GM21825 (cell line): Measurements from ENCODE around the gene CRISP1.
"Not testable (repeated sequence)": the region's sequence is repeated elsewhere in the genome, so short reads cannot be mapped to it uniquely, and the experiment has no call there.

Experiments
- ATAC-seq: cut with Tn5 transposase; IDR thresholded peaks from one replicate; pipeline ENCODE4 v1.9.1; 2021; ENCODE audit warnings: mild to moderate bottlenecking, moderate library complexity; ENCODE audit not compliant: unreplicated experiment

Gene CRISP1, protein sequence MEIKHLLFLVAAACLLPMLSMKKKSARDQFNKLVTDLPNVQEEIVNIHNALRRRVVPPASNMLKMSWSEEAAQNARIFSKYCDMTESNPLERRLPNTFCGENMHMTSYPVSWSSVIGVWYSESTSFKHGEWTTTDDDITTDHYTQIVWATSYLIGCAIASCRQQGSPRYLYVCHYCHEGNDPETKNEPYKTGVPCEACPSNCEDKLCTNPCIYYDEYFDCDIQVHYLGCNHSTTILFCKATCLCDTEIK

DNA sequence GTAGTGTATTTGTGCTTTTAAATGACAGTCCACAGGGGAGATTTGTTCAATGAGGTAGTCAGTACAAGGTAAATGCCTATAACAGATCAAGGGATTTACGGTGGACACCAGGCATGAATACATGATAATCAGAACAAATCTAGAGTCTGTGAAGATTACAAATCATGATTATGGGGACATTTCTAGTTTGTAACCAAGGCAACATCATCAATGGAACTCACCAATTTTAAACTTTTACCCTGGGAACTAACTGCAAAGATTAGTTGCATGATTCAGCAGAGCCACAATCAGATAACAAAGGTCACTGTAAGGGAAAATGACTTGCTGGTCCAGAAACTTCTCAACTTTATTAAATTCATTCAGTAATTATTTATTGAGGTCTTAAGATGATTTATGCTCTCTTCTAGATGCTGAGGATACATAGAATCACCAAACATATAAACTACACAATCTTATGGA lies at the start of gene CRISP1:
Gene CRISP1, minus strand, starts transcription at position 51 of the 459 bp plus-strand sequence. CDS start 9,135 bp downstream, outside the sequence.
- no peak for ATAC-seq

DNA sequence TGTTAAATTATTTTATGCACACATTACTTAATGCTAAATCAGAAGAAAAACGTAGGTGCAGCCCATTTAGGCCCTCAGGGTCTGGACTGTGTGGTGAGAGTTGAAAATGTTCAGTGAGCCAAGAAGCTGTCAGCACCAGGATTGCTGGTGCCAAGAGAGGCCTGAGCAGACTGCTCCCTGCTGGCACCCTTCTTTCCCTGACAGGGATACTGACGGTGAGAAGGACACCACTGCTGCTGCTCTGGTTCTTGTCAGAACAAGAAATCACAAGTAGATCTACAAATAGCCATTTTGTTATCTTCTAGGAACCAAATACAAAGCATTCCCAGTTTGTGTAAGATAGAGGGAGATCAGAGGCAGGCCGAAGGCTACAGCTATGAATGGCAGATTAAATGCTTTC lies 48.7 kb upstream of the CRISP1 start:
- no peak for ATAC-seq

DNA sequence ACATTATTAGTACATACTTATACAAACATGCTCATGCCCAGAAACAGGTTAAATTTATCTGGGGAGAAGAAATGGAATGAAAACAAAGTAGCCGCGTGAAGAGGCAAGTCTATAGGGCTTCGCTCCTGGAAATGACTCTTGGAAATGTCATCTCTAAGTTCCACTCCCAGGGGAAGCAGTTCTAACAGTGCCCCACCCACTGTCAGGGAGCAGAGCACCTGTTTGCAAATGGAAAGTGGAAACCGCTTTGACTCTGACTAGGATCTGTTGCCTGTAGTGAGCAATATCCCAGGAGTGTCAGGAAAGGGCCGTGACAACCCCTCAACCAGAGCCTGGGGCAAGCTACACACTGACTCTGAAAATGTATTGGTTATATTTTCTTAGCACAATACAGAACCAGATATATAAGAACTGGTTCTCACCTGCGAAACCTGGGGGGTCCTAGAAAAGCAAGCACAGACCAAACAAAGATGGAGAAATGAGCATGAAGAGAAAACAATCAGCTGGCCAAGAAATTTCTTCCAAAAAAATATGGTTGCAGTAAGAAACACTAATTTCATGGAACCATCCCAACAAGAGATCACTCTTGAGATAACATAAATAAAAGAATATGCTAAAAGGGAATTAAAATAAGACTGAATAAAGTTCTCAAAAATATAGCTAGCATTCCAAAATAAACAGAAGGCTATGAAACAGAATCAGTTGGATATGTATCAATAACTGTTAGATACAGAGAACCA lies 47.5 kb upstream of the CRISP1 start:
- ATAC-seq, result no peak

DNA sequence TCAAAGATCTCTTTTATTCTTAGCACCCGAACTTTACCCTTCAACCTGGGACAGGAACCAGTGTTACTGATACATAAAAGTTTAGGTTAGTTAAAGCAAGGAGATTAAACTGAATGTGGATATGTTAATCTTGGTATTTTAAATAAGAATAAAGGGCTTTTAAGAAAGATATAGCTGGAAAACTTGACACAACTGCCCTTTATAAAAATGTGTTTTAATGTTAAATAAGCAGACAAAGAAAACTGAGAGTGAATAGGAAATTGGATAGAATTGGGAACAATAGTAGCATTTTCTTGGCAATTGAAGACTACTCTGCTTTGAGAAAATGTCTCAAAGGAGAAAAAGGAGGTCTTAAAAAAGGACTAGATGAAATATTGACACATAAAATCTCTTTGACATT lies 45.9 kb upstream of the CRISP1 start:
- no peak for ATAC-seq

DNA sequence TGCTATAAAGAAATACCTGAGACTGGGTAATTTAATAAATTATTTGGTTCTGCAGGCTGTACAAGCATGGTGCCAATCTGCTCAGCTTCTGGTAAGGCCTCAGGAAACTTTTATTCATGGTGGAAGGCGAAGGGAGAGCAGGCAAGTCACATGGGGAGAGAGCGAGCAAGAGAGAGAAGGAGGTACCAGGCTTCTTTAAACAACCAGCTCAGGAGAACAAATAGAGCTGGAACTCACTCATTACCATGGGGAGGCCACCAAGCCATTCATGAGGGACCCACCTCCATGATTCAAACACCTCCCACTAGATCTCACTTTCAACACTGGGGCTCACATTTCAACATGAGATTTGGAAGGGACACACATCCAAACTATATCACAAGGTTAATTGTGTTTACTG lies 44.9 kb upstream of the CRISP1 start:
- no peak for ATAC-seq

DNA sequence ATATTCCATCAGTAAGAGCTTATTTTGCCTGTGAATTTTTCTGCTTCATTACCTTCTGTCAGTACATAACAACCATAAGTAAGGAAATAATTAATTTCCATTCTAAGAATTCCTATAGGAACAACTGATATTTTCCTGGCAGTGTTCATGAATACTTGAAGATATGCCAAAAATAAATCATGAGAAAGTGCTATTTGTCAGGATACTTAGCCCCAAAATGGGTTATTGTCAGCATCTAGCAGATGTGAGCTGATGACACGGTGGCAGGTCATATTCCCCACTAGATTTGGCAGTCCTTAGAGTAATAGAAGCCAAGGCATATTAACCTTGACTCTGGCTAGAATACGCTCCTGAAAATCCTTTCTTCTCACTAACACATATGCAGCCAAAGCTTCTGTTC lies 43.2 kb upstream of the CRISP1 start:
- no peak for ATAC-seq

DNA sequence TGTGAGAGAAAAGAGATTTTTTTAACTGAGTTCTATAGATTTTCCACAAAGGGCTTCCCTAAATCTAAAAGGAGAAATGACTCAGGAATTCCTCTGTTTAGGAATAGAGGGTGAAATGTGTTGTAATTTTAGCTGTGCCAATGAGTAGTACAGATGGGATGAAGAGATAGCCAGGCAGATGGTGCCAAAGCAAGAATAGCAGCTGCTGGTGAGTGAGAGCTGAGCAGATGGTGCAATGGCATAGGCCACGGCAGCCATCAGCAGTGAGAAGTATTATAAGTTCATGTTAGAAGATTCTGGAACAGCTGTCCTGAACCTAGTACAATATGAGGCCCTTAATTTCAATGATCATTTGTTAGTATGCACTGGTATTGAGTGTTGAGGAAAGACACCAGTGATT lies 40.2 kb upstream of the CRISP1 start:
- no peak for ATAC-seq

DNA sequence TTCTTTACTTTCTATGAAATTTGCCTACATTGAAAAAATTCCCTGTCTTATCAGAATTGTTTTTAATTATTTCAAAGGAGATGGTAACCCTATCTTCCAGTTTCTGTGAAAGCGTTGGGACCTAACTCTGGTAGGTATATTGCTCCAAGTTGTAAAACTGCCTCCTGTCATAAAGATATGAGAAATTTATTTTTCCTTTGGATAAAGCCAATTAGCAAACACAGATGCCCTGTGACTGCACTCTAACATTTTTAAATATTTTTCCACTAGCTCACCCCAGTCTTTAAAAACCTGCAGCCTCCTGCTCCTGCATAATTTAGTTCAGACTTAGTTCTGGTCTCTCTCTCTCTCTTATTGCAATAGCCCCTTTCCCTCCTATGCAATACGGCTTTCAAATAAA lies 39.0 kb upstream of the CRISP1 start:
- no peak for ATAC-seq

DNA sequence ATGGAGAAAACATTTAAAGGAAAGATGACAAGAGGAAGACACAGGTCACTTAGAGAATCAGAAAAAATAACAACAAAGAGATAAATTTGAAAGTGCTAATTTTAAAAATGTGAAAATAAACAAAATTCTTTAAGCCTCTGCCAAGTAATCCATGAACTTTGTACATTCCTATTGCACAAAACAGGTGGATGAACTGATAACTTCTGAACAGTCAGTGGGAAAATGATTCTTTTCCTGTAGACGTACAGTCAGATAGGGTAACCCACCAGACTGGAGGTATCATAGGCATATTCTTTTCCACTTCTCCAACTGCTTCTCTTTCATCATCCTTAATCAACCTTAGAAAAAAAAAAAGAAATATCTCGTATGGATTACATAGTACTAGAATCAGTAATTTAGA lies 36.5 kb upstream of the CRISP1 start:
- no peak for ATAC-seq

DNA sequence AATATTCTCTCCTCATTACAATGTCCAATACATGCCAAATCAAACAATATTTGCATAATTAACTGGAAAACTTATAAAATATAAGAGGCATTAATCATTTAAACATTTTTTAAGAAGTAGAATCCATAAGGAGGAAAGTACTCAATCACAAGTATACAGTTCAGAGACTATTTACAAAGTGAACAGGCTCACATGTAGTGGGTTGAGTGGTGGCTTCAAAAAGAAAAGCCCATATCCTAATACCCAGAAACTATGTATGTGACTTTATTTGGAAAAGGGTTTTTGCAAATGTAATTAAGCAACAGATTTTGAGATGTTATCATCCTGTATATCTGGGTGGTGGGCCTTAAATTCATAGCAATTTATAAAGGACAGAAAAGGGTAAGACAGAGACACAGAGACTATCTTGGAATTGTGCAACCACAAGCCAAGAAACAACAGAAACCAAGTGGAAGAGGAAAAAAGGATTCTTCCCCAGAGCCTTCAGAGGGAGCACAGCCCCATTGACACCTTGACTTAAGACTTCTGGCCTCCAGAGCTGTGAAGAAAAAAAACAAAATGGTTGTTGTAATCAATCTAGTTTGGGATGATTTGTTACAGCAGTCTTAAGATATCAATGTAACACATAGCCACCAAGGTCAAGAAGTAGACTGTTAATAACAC lies 32.7 kb upstream of the CRISP1 start:
- no peak for ATAC-seq

DNA sequence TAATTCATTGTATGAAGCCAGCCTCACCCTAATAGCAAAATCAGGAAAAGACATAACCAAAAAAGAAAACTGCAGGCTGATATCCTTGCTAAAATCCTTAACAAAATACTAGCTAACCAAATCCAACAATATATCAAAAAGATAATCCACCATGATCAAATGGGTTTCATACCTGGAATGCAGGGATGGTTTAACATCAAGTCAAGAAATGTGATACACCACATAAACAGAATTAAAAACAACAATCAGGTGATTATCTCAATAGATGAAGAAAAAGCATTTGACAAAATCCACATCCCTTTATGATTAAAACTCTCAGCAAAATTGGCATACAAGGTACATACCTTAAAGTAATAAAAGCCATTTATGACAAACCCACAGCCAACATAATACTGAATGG lies 29.2 kb upstream of the CRISP1 start:
- not testable (repeated sequence) for ATAC-seq

DNA sequence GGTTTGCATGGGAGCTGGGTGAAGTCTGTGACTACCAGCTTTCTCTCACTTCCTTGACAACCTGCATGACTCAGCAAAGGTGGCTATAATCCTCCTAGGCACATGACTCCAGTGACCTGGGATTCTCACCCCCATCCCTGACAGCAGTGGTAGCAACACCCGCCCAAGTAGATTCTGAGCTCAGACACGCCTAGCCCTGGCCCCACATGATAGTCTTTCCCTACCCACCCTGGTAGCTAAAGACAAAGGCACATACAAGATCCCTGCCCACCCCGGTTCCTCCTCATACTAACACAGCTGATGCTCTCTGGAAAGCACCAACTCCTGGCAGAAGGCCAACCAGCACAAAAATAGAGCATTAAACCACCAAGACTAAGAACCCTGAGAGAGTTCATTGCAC lies 25.9 kb upstream of the CRISP1 start:
- ATAC-seq, result no peak

DNA sequence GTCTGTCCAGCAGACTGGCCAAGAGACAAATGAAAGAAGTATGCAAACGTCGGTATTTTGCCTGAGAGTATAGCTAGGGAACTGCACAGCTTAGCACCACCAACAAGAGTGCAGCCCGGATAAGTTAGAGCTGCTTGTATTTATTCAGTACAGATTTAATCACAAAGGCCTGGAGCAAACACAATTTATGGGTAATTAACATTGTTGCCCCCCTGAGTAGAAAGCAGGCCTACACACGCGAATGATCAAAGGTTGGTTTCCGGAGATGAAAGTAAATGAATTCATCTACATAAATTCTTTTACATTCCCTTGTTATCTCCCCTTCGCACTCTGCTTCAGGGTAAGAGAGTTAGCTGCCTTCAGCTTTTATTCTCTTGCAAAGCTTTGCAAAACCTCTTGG lies 24.7 kb upstream of the CRISP1 start:
- no peak for ATAC-seq

DNA sequence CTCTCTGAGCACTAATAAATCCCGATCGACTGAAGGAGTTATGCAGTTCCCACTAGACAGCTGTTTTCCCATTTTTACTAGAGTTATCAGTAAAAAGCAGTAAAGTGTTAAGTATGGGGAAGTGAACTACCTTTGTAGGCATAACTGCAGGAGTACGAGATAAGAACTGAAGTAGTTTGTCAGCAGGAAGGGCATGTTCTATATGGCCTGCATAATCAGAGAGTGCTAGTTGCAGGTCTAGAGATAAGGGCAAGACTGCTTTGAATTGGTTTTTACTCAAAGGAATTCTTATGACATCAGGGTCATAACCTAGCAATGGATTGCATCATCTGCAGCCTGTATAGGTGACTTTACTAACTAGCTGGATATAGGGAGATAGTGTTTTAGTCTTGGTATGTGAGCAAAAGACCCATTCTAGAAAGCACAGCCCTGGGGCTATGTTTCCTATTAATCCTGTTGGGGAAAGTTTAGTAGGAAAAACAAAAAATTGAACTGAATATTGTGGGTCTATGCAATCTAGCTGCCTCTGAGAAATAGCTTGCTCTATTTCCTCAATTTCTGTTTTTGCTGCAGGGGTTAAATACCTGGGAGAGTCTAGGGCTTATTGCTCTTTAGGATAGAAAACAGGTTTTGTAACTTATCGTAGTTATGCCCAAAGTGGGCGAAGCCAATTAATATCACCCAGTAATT lies 22.6 kb upstream of the CRISP1 start:
- no peak for ATAC-seq

DNA sequence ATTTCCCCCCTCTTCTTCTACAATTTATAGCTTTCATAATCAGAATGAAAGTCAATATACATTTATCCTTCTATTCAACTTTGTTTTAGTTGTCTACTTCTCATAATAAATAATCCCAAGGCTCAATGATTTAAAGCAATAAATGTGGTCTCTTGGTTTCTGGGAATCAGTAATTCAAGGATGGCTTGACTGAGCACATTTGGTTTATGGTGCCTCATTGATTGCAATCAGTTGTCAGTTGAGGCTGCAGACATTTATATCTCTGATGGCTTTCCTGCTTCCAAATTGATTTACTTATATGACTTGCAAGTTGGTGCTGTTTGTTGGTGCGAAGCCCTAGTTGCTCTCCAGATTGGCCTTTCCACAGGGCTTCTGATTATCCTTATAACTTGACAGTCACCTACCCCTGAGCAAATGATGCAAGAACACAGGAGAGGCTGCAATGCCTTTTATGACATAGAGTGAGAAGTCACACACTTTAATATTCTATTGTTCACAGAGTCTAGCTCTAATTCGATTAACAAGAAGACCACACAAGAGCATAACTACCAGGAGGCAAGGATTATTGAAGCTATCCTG lies 2.7 kb upstream of the CRISP1 start:
- ATAC-seq, result no peak

DNA sequence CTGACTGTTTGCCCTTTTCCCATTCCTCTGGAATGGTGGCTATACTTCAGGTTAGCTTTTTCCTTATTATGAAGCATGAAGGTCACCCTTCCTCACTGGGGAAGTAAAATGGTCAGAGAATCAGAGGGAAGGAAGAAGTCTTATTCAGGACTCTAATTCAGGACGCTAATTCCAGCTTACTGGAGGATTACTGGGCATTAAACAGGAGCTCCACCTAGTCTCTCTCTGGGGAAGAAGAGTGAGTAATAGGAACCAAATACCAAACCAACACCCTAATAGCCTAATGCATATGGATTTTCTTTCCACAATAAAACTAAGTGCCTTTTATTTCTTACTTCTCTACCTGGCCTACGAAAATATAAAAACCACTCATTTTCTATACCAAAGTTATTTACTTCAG lies 10.1 kb downstream of the CRISP1 start:
- no peak for ATAC-seq

DNA sequence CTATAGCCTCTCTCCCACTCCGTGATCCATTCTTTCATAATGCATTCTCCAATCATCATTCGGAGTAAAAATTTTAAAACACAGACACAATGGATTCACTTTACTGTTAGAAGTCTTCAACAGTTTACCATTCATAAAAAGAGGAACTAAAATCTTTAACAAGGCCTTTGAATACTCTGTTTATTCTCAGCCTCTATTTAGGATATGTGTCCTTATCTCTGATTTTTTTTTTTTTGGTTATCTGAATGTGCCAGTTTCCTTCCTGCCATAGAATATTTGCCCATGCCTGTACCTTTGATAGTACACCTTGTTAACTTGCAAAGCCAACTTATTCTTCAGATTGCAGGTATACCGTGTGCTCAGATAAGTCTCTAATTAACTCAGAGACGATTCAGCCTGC lies 11.1 kb downstream of the CRISP1 start:
- no peak for ATAC-seq

DNA sequence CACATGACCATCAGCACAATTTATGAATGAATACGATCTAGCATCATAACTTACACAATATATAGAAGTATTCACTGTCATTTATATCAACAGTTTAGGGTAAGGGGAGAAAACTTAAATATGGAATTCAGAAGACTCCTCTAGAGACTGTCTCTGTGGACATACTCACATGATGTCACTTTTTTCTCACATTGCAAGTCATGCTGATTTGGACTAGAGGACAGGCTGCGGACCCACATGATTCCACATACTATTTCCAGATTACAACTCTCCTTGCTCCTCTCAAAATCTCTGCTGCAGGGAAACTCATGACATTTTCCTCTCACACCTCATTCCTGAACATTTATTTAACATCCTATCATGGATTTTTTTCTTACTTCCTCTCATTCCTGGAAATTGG lies 13.4 kb downstream of the CRISP1 start:
- ATAC-seq, result no peak

DNA sequence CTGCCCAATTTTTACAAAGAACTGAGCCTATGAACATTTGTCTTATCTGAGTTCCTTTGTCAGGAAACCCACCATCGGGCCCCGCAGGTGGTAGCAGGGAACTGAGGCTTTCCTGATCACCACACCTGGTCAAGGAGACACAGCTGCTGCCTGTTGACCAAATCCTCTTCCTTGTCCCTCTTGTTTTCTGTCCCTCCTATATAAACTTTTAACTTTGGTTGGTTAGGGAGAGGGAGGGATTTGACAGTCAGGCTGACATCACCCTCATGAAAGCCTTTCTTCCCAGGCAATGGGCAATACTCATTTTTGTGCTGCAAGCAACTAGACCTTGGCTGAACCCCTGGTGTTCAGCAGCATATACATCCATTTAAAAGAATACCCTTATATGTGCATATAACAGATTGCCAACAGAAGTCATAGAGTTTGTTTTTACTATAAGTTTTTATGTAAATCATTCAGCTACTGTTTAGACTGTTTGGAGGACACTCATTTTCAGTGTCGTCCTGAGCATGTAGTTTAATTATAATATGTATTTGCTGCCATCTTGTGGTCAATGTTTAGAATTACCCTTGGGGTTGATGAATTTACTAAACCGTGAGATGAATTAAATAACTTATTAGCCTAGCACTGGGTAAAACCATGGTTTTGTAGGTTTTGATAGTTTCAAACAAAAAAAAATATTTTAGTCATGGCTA lies 17.0 kb downstream of the CRISP1 start:
- peak; percentile 79 for ATAC-seq

DNA sequence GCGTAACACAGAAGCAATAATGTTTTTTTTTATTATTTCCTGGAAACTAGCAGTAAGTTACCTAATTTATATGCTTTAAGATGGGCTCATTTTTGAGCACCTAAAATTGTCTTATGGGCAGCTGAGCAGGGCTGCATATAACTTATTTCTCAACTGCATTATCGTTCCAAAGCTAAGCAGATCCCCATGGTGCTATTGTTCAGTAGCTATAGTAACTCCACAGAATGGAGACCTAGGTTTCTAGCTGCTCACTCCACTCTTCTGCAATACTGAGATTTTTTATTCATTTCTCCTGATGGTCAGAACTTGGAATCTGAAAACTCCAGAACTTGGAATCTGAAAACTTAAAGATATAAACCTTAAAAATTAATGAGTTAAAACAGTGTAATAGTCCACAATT lies 18.7 kb downstream of the CRISP1 start:
- no peak for ATAC-seq

DNA sequence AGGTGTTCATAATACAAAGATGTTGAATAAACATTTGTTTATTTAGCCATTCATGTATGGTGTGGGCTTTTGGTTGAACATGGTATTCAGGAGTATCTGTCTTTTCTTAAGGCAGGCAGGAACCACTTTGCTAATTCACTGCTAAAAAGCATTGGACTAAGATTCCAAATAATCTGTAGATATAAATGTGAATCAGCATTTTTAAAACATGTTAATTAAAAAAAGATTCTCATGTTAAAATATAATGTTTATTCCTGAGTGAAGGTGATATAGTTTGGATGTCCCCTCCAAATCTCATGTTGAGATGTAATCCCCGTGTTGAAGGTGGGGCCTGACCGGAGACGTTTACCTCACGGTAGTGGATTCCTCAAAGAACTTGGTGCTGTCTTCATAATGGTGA lies 19.3 kb downstream of the CRISP1 start:
- no peak for ATAC-seq
